Activated CD4-positive, alpha-beta memory T cell treated with anti-CD3 and anti-CD28 coated beads, Interleukin-2, amount 10 ng/mL, durations not matched to agents 7 days and 5 days (primary cell): ENCODE measurements around the gene MESP1. TPM values are rescaled to one million over a fixed set of nuclear protein-coding genes. Genes with fewer than 3 reads are reported as not detected.

Source experiments
- CTCF ChIA-PET: fragments of 350-600 bp; sonication (Branson Sonifier 250); formaldehyde crosslinking; loops from one replicate; lab custom pipeline; 2021; ENCODE audit warnings: antibody characterized with exemption, inconsistent platforms; lab: Charles Lee
- POLR2A ChIA-PET: fragments of 350-600 bp; sonication (Branson Sonifier 250); formaldehyde crosslinking; loops from one replicate; lab custom pipeline; 2021; ENCODE audit warnings: antibody characterized with exemption; lab: Charles Lee
- DNase-seq: peaks from one replicate; pipeline ENCODE4 v3.0.0-alpha.2; 2020
- H3K27ac Mint-ChIP-seq: one replicate; pipeline ENCODE4 v1.8.0; 2021; ENCODE audit warnings: mild to moderate bottlenecking, mixed read lengths
- H3K27me3 Mint-ChIP-seq: one replicate; pipeline ENCODE4 v1.8.0; 2021; ENCODE audit warnings: mixed read lengths
- H3K36me3 Mint-ChIP-seq: one replicate; pipeline ENCODE4 v1.8.0; 2021; ENCODE audit warnings: low read depth, mixed read lengths
- H3K4me1 Mint-ChIP-seq: one replicate; pipeline ENCODE4 v1.8.0; 2021; ENCODE audit warnings: mixed read lengths
- H3K4me3 Mint-ChIP-seq: one replicate; pipeline ENCODE4 v1.8.0; 2021; ENCODE audit warnings: mild to moderate bottlenecking, mixed read lengths
- H3K9me3 Mint-ChIP-seq: one replicate; pipeline ENCODE4 v1.8.0; 2021; ENCODE audit warnings: mixed read lengths
- total RNA-seq, 2 experiments: library from RNA; stranded (reverse); gene quantifications; one replicate each; pipeline ENCODE4 v1.2.3, GENCODE V29; 2021

MESP1 gene
- total RNA-seq, 2 experiments from 2014 or later, result 3.2 to 3.5 TPM

- Mint-ChIP-seq H3K4me1 (peaks cover 6% of the 10 kb centered on the region), H3K9me3 (no peaks in the 10 kb centered on the region), H3K27me3 (no peaks in the 10 kb centered on the region), H3K27ac (no peak overlapping the region), H3K4me3 (no peak overlapping the region), H3K36me3 (no peaks in the 10 kb centered on the region)
- ChIA-PET CTCF (interaction anchor here (0.8 to 7.0 kb wide), 22 partner anchors 7 to 525 kb away, joined by 3 to 168 read pairs (median 6); partner anchors contain the start of genes AP3S2 and MESP1), POLR2A (interaction anchor here (2.3 kb wide), 1 partner anchor 113 kb away, joined by 6 read pairs; no protein-coding TSS in a partner anchor)
- DNase-seq, result no peak
Measured at GRCh38 chr15:89761929-89762328, 10.9 kb upstream of the MESP1 start.

GRCh38 chr15:89761009-89761831, 10.2 kb upstream of the MESP1 start:
- H3K27ac Mint-ChIP-seq, result no peak overlapping the region
- H3K9me3 Mint-ChIP-seq, result no peaks in the 10 kb centered on the region
- peaks cover 2% of the 10 kb centered on the region for H3K27me3 Mint-ChIP-seq
- H3K4me3 Mint-ChIP-seq, result no peak overlapping the region
- ChIA-PET POLR2A (interaction anchor here (0.6 to 2.3 kb wide), 2 partner anchors 11 to 114 kb away, joined by 4 to 6 read pairs; partner anchors contain the start of gene MESP1), CTCF (interaction anchor here (0.7 to 7.0 kb wide), 38 partner anchors 8 to 525 kb away, joined by 3 to 168 read pairs (median 4); partner anchors contain the start of genes ANPEP, AP3S2, MESP1 and MESP2)
- peaks cover 6% of the 10 kb centered on the region for H3K4me1 Mint-ChIP-seq
- H3K36me3 Mint-ChIP-seq, result no peaks in the 10 kb centered on the region
- no peak for DNase-seq

- ChIA-PET CTCF (interaction anchor here (0.6 to 7.0 kb wide), 39 partner anchors 9 to 328 kb away, joined by 3 to 168 read pairs (median 4); partner anchors contain the start of genes ANPEP, AP3S2, MESP1 and MESP2), POLR2A (interaction anchor here (0.6 to 2.3 kb wide), 2 partner anchors 10 to 114 kb away, joined by 4 to 6 read pairs; partner anchors contain the start of gene MESP1)
- Mint-ChIP-seq H3K36me3 (no peaks in the 10 kb centered on the region), H3K27me3 (peaks cover 8% of the 10 kb centered on the region), H3K9me3 (no peaks in the 10 kb centered on the region), H3K4me1 (peaks cover 6% of the 10 kb centered on the region), H3K4me3 (no peak overlapping the region), H3K27ac (no peak overlapping the region)
- peak; percentile 77 for DNase-seq
Measured at GRCh38 chr15:89760303-89761008, 9.4 kb upstream of the MESP1 start.

- no peak overlapping the region for H3K27ac Mint-ChIP-seq
- peaks cover 9% of the 10 kb centered on the region for H3K27me3 Mint-ChIP-seq
- no peaks in the 10 kb centered on the region for H3K36me3 Mint-ChIP-seq
- peaks cover 6% of the 10 kb centered on the region for H3K4me1 Mint-ChIP-seq
- ChIA-PET POLR2A (interaction anchor here (2.3 kb wide), 1 partner anchor 115 kb away, joined by 6 read pairs; no protein-coding TSS in a partner anchor), CTCF (interaction anchor here (0.6 to 7.0 kb wide), 11 partner anchors 9 to 326 kb away, joined by 3 to 168 read pairs (median 10); partner anchors contain the start of gene MESP1)
- DNase-seq, result no peak
- H3K9me3 Mint-ChIP-seq, result no peaks in the 10 kb centered on the region
- H3K4me3 Mint-ChIP-seq, result no peak overlapping the region
Measured at GRCh38 chr15:89759835-89760234, 8.8 kb upstream of the MESP1 start.

- H3K4me3 Mint-ChIP-seq, result no peak overlapping the region
- no peak overlapping the region for H3K27ac Mint-ChIP-seq
- H3K36me3 Mint-ChIP-seq, result no peaks in the 10 kb centered on the region
- CTCF ChIA-PET, result interaction anchor here (2.7 to 7.0 kb wide), 3 partner anchors 19 to 129 kb away, joined by 10 to 168 read pairs (median 55); no protein-coding TSS in a partner anchor
- no peaks in the 10 kb centered on the region for H3K9me3 Mint-ChIP-seq
- H3K4me1 Mint-ChIP-seq, result peaks cover 6% of the 10 kb centered on the region
- H3K27me3 Mint-ChIP-seq, result peaks cover 13% of the 10 kb centered on the region
- POLR2A ChIA-PET, result no interaction called here
- no peak for DNase-seq
Measured at GRCh38 chr15:89758981-89759380, 7.9 kb upstream of the MESP1 start.

- no peak for DNase-seq
- Mint-ChIP-seq H3K36me3 (no peaks in the 10 kb centered on the region), H3K4me1 (peaks cover 6% of the 10 kb centered on the region), H3K27me3 (peaks cover 13% of the 10 kb centered on the region), H3K9me3 (no peaks in the 10 kb centered on the region), H3K27ac (no peak overlapping the region), H3K4me3 (no peak overlapping the region)
- ChIA-PET CTCF (interaction anchor here (6.2 to 7.0 kb wide), 2 partner anchors 116 to 130 kb away, joined by 55 to 168 read pairs; no protein-coding TSS in a partner anchor), POLR2A (no interaction called here)
Measured at GRCh38 chr15:89758283-89758682, 7.2 kb upstream of the MESP1 start.

GRCh38 chr15:89756897-89757296, 5.8 kb upstream of the MESP1 start:
- Mint-ChIP-seq H3K36me3 (no peaks in the 10 kb centered on the region), H3K27ac (no peak overlapping the region), H3K4me3 (no peak overlapping the region), H3K9me3 (no peaks in the 10 kb centered on the region), H3K4me1 (peaks cover 6% of the 10 kb centered on the region), H3K27me3 (peaks cover 17% of the 10 kb centered on the region)
- ChIA-PET CTCF (interaction anchor here (5.0 to 6.2 kb wide), 2 partner anchors 118 to 131 kb away, joined by 22 to 55 read pairs; no protein-coding TSS in a partner anchor), POLR2A (interaction anchor here (1.5 kb wide), 1 partner anchor 137 kb away, joined by 3 read pairs; the partner anchor contains the start of gene AP3S2)
- no peak for DNase-seq

- Mint-ChIP-seq H3K36me3 (no peaks in the 10 kb centered on the region), H3K27me3 (peaks cover 17% of the 10 kb centered on the region), H3K27ac (no peak overlapping the region)
Measured at GRCh38 chr15:89755701-89756100, 4.7 kb upstream of the MESP1 start.

GRCh38 chr15:89754361-89755154, 3.5 kb upstream of the MESP1 start:
- ChIA-PET CTCF (interaction anchor here (1.0 to 5.0 kb wide), 2 partner anchors 16 to 120 kb away, joined by 3 to 22 read pairs; no protein-coding TSS in a partner anchor), POLR2A (no interaction called here)
- peaks cover 4% of the 10 kb centered on the region for H3K4me1 Mint-ChIP-seq

More at GRCh38 chr15:89755701-89756100, 4.7 kb upstream of the MESP1 start:
- ChIA-PET CTCF (interaction anchor here (1.0 to 5.0 kb wide), 2 partner anchors 17 to 119 kb away, joined by 3 to 22 read pairs; no protein-coding TSS in a partner anchor), POLR2A (interaction anchor here (0.6 kb wide), 1 partner anchor 104 kb away, joined by 3 read pairs; no protein-coding TSS in a partner anchor)
- H3K4me1 Mint-ChIP-seq, result peaks cover 2% of the 10 kb centered on the region
- no peaks in the 10 kb centered on the region for H3K9me3 Mint-ChIP-seq
- H3K4me3 Mint-ChIP-seq, result no peak overlapping the region
- no peak for DNase-seq

GRCh38 chr15:89753855-89754254, 2.8 kb upstream of the MESP1 start:
- Mint-ChIP-seq H3K36me3 (no peaks in the 10 kb centered on the region), H3K27ac (no peak overlapping the region), H3K4me1 (peaks cover 6% of the 10 kb centered on the region), H3K9me3 (no peaks in the 10 kb centered on the region), H3K27me3 (peaks cover 19% of the 10 kb centered on the region), H3K4me3 (no peak overlapping the region)
- ChIA-PET CTCF (interaction anchor here (5.0 kb wide), 1 partner anchor 121 kb away, joined by 22 read pairs; no protein-coding TSS in a partner anchor), POLR2A (no interaction called here)
- DNase-seq, result no peak

More at GRCh38 chr15:89754361-89755154, 3.5 kb upstream of the MESP1 start:
- no peak for DNase-seq
- Mint-ChIP-seq H3K27me3 (peaks cover 18% of the 10 kb centered on the region), H3K4me3 (no peak overlapping the region), H3K27ac (no peak overlapping the region), H3K9me3 (no peaks in the 10 kb centered on the region), H3K36me3 (no peaks in the 10 kb centered on the region)

- ChIA-PET CTCF (interaction anchor here (0.7 to 6.2 kb wide), 4 partner anchors 10 to 123 kb away, joined by 3 to 31 read pairs (median 6); no protein-coding TSS in a partner anchor), POLR2A (interaction anchor here (1.2 kb wide), 1 partner anchor 481 kb away, joined by 3 read pairs; no protein-coding TSS in a partner anchor)
- no peaks in the 10 kb centered on the region for H3K36me3 Mint-ChIP-seq
Measured at GRCh38 chr15:89751748-89752147, 699 bp upstream of the MESP1 start.

More at GRCh38 chr15:89751748-89752147, 699 bp upstream of the MESP1 start:
- Mint-ChIP-seq H3K4me3 (peak overlapping the region; percentile 30), H3K9me3 (no peaks in the 10 kb centered on the region), H3K4me1 (peaks cover 6% of the 10 kb centered on the region), H3K27me3 (peaks cover 17% of the 10 kb centered on the region), H3K27ac (no peak overlapping the region)
- no peak for DNase-seq
